ENCODE results near the gene ZNF428.

DNA sequence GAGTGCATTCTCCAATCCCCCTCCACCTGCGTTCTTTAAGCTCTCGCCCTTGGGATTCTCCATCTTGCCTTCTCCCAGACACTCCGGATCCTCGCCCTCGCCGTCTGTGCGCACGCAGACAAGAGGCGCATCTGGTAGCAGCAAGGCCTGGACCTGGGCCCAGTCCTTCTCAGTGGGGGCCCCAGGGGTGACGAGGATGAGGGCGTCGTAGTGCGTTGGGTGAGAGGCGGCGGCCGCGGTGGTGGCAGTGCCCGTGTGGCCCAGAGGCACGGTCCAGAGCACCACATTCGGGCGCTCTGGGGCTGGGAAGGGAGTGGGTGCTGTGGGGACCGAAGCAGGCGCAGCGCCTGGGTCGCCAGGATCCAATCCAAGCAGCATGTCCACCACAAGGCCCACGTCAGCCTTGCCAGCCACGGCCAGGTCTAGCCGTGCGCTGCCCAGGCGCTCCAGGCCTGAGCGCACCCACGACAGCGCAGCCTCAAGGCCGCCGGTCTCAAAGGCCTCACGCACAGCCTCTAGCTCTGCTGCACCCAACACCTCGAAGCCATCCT, 26.6 kb downstream of the ZNF428 start:
- TF ChIP-seq, protein P1, sequence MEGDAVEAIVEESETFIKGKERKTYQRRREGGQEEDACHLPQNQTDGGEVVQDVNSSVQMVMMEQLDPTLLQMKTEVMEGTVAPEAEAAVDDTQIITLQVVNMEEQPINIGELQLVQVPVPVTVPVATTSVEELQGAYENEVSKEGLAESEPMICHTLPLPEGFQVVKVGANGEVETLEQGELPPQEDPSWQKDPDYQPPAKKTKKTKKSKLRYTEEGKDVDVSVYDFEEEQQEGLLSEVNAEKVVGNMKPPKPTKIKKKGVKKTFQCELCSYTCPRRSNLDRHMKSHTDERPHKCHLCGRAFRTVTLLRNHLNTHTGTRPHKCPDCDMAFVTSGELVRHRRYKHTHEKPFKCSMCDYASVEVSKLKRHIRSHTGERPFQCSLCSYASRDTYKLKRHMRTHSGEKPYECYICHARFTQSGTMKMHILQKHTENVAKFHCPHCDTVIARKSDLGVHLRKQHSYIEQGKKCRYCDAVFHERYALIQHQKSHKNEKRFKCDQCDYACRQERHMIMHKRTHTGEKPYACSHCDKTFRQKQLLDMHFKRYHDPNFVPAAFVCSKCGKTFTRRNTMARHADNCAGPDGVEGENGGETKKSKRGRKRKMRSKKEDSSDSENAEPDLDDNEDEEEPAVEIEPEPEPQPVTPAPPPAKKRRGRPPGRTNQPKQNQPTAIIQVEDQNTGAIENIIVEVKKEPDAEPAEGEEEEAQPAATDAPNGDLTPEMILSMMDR (IDR thresholded peaks at IDR 0.05) = no peak
- no peak for TF ChIP-seq POLR2A (IDR thresholded peaks at IDR 0.05)
